ENCODE results near the gene FANCL. TPM values are rescaled to one million over a fixed set of nuclear protein-coding genes. Genes with fewer than 3 reads are reported as not detected.
"Not testable (repeated sequence)": the region's sequence is repeated elsewhere in the genome, so short reads cannot be mapped to it uniquely, and the experiment has no call there.

FANCL gene
- polyA plus RNA-seq, 1 experiment, result 18.8 TPM

- no peak for TF ChIP-seq CTCF (IDR thresholded peaks at IDR 0.05; ENCODE audit: low read depth, low read length)
- Histone ChIP-seq H3K27me3 (ENCODE audit: control insufficient read depth, insufficient read depth, low read length) (no peaks in the 10 kb centered on the region), H3K4me3 (ENCODE audit: low read depth, low read length) (no peak overlapping the region), H3K9me3 (ENCODE audit: control insufficient read depth, insufficient read depth, low read length) (no peaks in the 10 kb centered on the region), H3K27ac (ENCODE audit: low read depth, low read length) (no peak overlapping the region)
- no peak for DNase-seq (ENCODE audit: low read depth, low spot score)
- ChIA-PET CTCF (no interaction called here), POLR2A (no interaction called here)
Observed at GRCh38 chr2:58195662-58196061, 45.5 kb downstream of the FANCL start.

- H3K4me3 ChIP-seq (ENCODE audit: low read depth, low read length), result no peak overlapping the region
- H3K27me3 ChIP-seq (ENCODE audit: control insufficient read depth, insufficient read depth, low read length), result no peaks in the 10 kb centered on the region
- no peak for DNase-seq (ENCODE audit: low read depth, low spot score)
- ChIA-PET CTCF (no interaction called here), POLR2A (no interaction called here)
- TF ChIP-seq CTCF (IDR thresholded peaks at IDR 0.05; ENCODE audit: low read depth, low read length), result no peak
- H3K27ac ChIP-seq (ENCODE audit: low read depth, low read length), result no peak overlapping the region
- no peaks in the 10 kb centered on the region for H3K9me3 ChIP-seq (ENCODE audit: control insufficient read depth, insufficient read depth, low read length)
Observed at GRCh38 chr2:58194458-58194857, 46.7 kb downstream of the FANCL start.

- CTCF ChIA-PET, result interaction anchor here (1.3 kb wide), 1 partner anchor 281 kb away, joined by 3 read pairs; no protein-coding TSS in a partner anchor
- H3K27ac ChIP-seq (ENCODE audit: low read depth, low read length); H3K27me3 ChIP-seq (ENCODE audit: control insufficient read depth, insufficient read depth, low read length); H3K9me3 ChIP-seq (ENCODE audit: control insufficient read depth, insufficient read depth, low read length); POLR2A ChIA-PET; DNase-seq (ENCODE audit: low read depth, low spot score); H3K4me3 ChIP-seq (ENCODE audit: low read depth, low read length): not testable (repeated sequence)
Observed at GRCh38 chr2:58187022-58187421, 54.1 kb downstream of the FANCL start.

- H3K9me3 ChIP-seq (ENCODE audit: control insufficient read depth, insufficient read depth, low read length), result no peaks in the 10 kb centered on the region
- H3K27ac ChIP-seq (ENCODE audit: low read depth, low read length), result no peak overlapping the region
- DNase-seq (ENCODE audit: low read depth, low spot score), result no peak
- no peaks in the 10 kb centered on the region for H3K27me3 ChIP-seq (ENCODE audit: control insufficient read depth, insufficient read depth, low read length)
- H3K4me3 ChIP-seq (ENCODE audit: low read depth, low read length), result no peak overlapping the region
- no peak for TF ChIP-seq CTCF (IDR thresholded peaks at IDR 0.05; ENCODE audit: low read depth, low read length)
- CTCF ChIA-PET, result no interaction called here
- POLR2A ChIA-PET, result no interaction called here
Observed at GRCh38 chr2:58186501-58186900, 54.6 kb downstream of the FANCL start.

- no peaks in the 10 kb centered on the region for H3K27me3 ChIP-seq (ENCODE audit: control insufficient read depth, insufficient read depth, low read length)
- no peak for DNase-seq (ENCODE audit: low read depth, low spot score)
- no peak overlapping the region for H3K27ac ChIP-seq (ENCODE audit: low read depth, low read length)
- no peaks in the 10 kb centered on the region for H3K9me3 ChIP-seq (ENCODE audit: control insufficient read depth, insufficient read depth, low read length)
- no peak overlapping the region for H3K4me3 ChIP-seq (ENCODE audit: low read depth, low read length)
- TF ChIP-seq CTCF (IDR thresholded peaks at IDR 0.05; ENCODE audit: low read depth, low read length), result no peak
- CTCF ChIA-PET, result no interaction called here
- POLR2A ChIA-PET, result no interaction called here
Observed at GRCh38 chr2:58182527-58182926, 58.6 kb downstream of the FANCL start.

GRCh38 chr2:58180635-58181034, 60.5 kb downstream of the FANCL start:
- Histone ChIP-seq H3K27ac (ENCODE audit: low read depth, low read length) (no peak overlapping the region), H3K4me3 (ENCODE audit: low read depth, low read length) (no peak overlapping the region), H3K9me3 (ENCODE audit: control insufficient read depth, insufficient read depth, low read length) (no peaks in the 10 kb centered on the region), H3K27me3 (ENCODE audit: control insufficient read depth, insufficient read depth, low read length) (no peaks in the 10 kb centered on the region)
- ChIA-PET CTCF (no interaction called here), POLR2A (no interaction called here)
- TF ChIP-seq CTCF (IDR thresholded peaks at IDR 0.05; ENCODE audit: low read depth, low read length), result no peak
- DNase-seq (ENCODE audit: low read depth, low spot score), result no peak

- CTCF ChIA-PET; DNase-seq (ENCODE audit: low read depth, low spot score); H3K9me3 ChIP-seq (ENCODE audit: control insufficient read depth, insufficient read depth, low read length); H3K4me3 ChIP-seq (ENCODE audit: low read depth, low read length); POLR2A ChIA-PET; H3K27ac ChIP-seq (ENCODE audit: low read depth, low read length); H3K27me3 ChIP-seq (ENCODE audit: control insufficient read depth, insufficient read depth, low read length): not testable (repeated sequence)
Observed at GRCh38 chr2:58180175-58180574, 61.0 kb downstream of the FANCL start.

GRCh38 chr2:58177187-58177586, 63.9 kb downstream of the FANCL start:
- H3K27ac ChIP-seq (ENCODE audit: low read depth, low read length); H3K9me3 ChIP-seq (ENCODE audit: control insufficient read depth, insufficient read depth, low read length); H3K4me3 ChIP-seq (ENCODE audit: low read depth, low read length); H3K27me3 ChIP-seq (ENCODE audit: control insufficient read depth, insufficient read depth, low read length); POLR2A ChIA-PET; CTCF ChIA-PET; DNase-seq (ENCODE audit: low read depth, low spot score): not testable (repeated sequence)
